HL-60 (cell line): ENCODE data around the gene NUDT16.

Source experiments
- DNase-seq, 2 experiments: peaks; one replicate each; pipeline ENCODE4 v3.0.0-alpha.2; 2010 to 2020; ENCODE audit warnings: low read depth in 1 of 2, low spot score in 1 of 2
- H3K27ac ChIP-seq: fragments of 250-450 bp; sonication (Bioruptor Pico); replicated peaks from 2 replicates; pipeline ENCODE4 v1.5.1; 2020; ENCODE audit warnings: mild to moderate bottlenecking, moderate library complexity
- H3K27me3 ChIP-seq: fragments of 250-450 bp; sonication (Bioruptor Pico); 2 replicates; pipeline ENCODE4 v1.5.1; 2021; ENCODE audit warnings: mild to moderate bottlenecking, moderate library complexity; ENCODE audit not compliant: insufficient read depth, poor library complexity, severe bottlenecking
- H3K4me3 ChIP-seq: replicated peaks from 2 replicates; pipeline ENCODE4 v1.5.1; 2011; ENCODE audit warnings: mild to moderate bottlenecking, control low read depth, low read length; ENCODE audit not compliant: insufficient read depth
- CTCF ChIP-seq: IDR thresholded peaks from one replicate; pipeline ENCODE4 v1.5.1; 2011; ENCODE audit warnings: low read length, control low read depth, inconsistent platforms; ENCODE audit not compliant: insufficient read depth
- GABPA ChIP-seq: IDR thresholded peaks from 2 replicates; pipeline ENCODE4 v1.6.1; 2012; ENCODE audit warnings: low read depth
- POLR2AphosphoS5 ChIP-seq: IDR thresholded peaks from 2 replicates; pipeline ENCODE4 v1.6.1; 2012; ENCODE audit warnings: low read depth
- SPI1 ChIP-seq: IDR thresholded peaks from 2 replicates; pipeline ENCODE4 v1.6.1; 2012; ENCODE audit warnings: low read depth, mild to moderate bottlenecking, borderline replicate concordance
- TF ChIP-seq, protein P1 (sequence below): IDR thresholded peaks from 2 replicates; pipeline ENCODE4 v1.6.1; 2012; ENCODE audit warnings: low read depth; ENCODE audit not compliant: insufficient replicate concordance

The NUDT16 gene

DNA sequence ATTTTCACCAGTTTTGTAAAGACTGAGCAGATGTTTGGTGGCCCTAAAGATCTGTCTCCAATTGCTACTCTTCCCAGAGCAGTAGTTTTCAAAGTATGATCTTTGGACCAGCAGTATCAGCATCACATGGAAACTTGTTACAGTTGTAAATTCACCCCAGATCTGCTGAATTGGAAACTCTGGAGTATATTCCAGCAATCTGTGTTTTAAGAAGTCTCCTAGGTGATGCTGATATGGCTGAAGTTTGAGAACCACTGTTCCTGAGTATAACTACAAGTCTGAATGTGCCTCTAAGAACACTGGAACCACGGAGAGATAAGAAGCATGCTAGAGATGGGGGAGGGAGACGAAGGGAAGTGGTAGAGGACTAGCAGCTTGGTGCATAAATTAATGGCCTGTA, 45.7 kb downstream of the NUDT16 start:
- DNase-seq = no peak
- Histone ChIP-seq H3K27me3 (no peaks in the 10 kb centered on the region), H3K27ac (no peak overlapping the region), H3K4me3 (no peak overlapping the region)
- no peak for TF ChIP-seq GABPA
- no peak for TF ChIP-seq CTCF
- TF ChIP-seq SPI1 = no peak
- TF ChIP-seq, protein P1, sequence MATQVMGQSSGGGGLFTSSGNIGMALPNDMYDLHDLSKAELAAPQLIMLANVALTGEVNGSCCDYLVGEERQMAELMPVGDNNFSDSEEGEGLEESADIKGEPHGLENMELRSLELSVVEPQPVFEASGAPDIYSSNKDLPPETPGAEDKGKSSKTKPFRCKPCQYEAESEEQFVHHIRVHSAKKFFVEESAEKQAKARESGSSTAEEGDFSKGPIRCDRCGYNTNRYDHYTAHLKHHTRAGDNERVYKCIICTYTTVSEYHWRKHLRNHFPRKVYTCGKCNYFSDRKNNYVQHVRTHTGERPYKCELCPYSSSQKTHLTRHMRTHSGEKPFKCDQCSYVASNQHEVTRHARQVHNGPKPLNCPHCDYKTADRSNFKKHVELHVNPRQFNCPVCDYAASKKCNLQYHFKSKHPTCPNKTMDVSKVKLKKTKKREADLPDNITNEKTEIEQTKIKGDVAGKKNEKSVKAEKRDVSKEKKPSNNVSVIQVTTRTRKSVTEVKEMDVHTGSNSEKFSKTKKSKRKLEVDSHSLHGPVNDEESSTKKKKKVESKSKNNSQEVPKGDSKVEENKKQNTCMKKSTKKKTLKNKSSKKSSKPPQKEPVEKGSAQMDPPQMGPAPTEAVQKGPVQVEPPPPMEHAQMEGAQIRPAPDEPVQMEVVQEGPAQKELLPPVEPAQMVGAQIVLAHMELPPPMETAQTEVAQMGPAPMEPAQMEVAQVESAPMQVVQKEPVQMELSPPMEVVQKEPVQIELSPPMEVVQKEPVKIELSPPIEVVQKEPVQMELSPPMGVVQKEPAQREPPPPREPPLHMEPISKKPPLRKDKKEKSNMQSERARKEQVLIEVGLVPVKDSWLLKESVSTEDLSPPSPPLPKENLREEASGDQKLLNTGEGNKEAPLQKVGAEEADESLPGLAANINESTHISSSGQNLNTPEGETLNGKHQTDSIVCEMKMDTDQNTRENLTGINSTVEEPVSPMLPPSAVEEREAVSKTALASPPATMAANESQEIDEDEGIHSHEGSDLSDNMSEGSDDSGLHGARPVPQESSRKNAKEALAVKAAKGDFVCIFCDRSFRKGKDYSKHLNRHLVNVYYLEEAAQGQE = no peak
- no peak for TF ChIP-seq POLR2AphosphoS5

DNA sequence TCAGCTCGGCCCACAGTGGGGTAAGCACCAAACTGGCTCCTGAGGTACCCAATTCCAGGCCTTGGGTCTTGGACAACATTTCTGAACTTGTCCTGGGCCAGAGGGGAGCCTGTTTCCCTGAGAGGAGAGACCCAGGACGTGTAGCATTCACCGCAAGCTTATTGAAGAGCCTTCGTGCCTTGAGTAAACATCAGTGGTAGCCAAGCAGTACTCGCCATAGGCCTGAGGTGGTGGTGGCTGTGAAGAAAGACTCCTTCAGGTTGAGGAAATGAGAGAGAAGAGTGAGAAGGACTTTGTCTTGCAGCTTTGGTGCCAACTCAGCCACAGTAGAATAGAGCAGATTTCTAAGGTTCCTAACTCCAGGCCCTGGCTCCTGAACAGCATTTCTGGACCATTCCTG, 50.2 kb downstream of the NUDT16 start:
- H3K27me3 ChIP-seq = no peaks in the 10 kb centered on the region
- DNase-seq = no peak
- no peak overlapping the region for H3K27ac ChIP-seq
- TF ChIP-seq POLR2AphosphoS5 (no peak), CTCF (no peak), SPI1 (no peak)
- TF ChIP-seq, protein P1 = no peak
- no peak overlapping the region for H3K4me3 ChIP-seq

- no peak for DNase-seq
- TF ChIP-seq GABPA (no peak), CTCF (no peak), SPI1 (no peak), POLR2AphosphoS5 (no peak)
- TF ChIP-seq, protein P1 = no peak
- Histone ChIP-seq H3K4me3 (no peak overlapping the region), H3K27me3 (no peaks in the 10 kb centered on the region), H3K27ac (no peak overlapping the region)
Measured at GRCh38 chr3:131432441-131432840, 50.9 kb downstream of the NUDT16 start.
